ENCODE measurements around the gene ADAMTSL2. TPM values are rescaled to one million over a fixed set of nuclear protein-coding genes. Genes with fewer than 3 reads are reported as not detected.

ADAMTSL2 gene
- total and polyA plus RNA-seq, 4 donors: 1.8 to 18.2 (median 7.7) TPM

DNA sequence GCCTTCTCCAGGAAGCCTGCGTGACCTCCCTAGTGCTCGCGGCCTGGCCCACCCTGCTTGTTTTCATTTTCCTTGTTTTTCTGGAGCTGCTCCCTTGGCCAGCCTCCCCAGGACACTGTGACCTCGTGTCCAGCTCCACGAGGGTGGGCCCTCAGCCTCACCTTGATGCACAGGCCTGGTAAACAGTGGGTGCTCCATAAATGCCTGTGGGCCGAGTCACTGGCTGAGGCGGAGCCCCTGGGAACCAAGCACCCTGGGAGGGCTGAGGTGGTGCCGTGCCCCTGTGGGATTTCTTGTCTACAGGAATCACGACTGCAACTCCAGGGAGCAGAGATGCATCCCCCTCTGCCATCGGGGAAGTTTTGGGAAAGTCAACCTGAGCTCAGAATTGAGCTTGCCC is 57.5 kb downstream of the ADAMTSL2 start:
- Histone ChIP-seq H3K4me1 (ENCODE audit: control insufficient read depth in 4 of 4, insufficient read depth in 4 of 4, low read length in 3 of 4) (no peaks in the 10 kb centered on the region), H3K27me3 (ENCODE audit: control insufficient read depth in 4 of 4, insufficient read depth in 4 of 4, low read length in 3 of 4) (peaks cover 0 to 4% (median under 1%) of the 10 kb centered on the region in 4 donors), H3K4me3 (ENCODE audit: low read depth in 1 of 3, low read length in 3 of 3) (no peak overlapping the region), H3K36me3 (ENCODE audit: control insufficient read depth in 4 of 4, insufficient read depth in 3 of 4, low read depth in 1 of 4, low read length in 3 of 4) (no peaks in the 10 kb centered on the region), H3K9me3 (ENCODE audit: control insufficient read depth in 4 of 4, low read length in 3 of 4) (peaks cover 0 to 8% (median under 1%) of the 10 kb centered on the region in 4 donors), H3K27ac (ENCODE audit: low read depth in 1 of 2, low read length in 2 of 2) (no peak overlapping the region), H3K9ac (ENCODE audit: low read depth in 1 of 2, low read length in 2 of 2) (no peak overlapping the region)
- no peak for DNase-seq (ENCODE audit: low spot score)
- WGBS: 74% methylated on average over 10 of the region's 10 CpGs
- TF ChIP-seq FOXA2 (IDR thresholded peaks at IDR 0.05): no peak
- TF ChIP-seq RAD21 (IDR thresholded peaks at IDR 0.05): no peak
- TF ChIP-seq RXRA (IDR thresholded peaks at IDR 0.05): no peak
- no peak for TF ChIP-seq YY1 (IDR thresholded peaks at IDR 0.05)
- TF ChIP-seq HNF4G (IDR thresholded peaks at IDR 0.05): no peak
- no peak for TF ChIP-seq REST (IDR thresholded peaks at IDR 0.05)
- no peak for TF ChIP-seq JUND (IDR thresholded peaks at IDR 0.05)
- no peak for TF ChIP-seq GABPA (IDR thresholded peaks at IDR 0.05 in 1 of 2, conservative IDR thresholded peaks at IDR 0.05 in 1 of 2)
- no peak for TF ChIP-seq NR2F2 (IDR thresholded peaks at IDR 0.05)
- TF ChIP-seq HNF4A (conservative IDR thresholded peaks at IDR 0.05): no peak
- TF ChIP-seq MAX (IDR thresholded peaks at IDR 0.05): no peak
- no peak for TF ChIP-seq FOXA1 (IDR thresholded peaks at IDR 0.05)
- TF ChIP-seq, protein P1, sequence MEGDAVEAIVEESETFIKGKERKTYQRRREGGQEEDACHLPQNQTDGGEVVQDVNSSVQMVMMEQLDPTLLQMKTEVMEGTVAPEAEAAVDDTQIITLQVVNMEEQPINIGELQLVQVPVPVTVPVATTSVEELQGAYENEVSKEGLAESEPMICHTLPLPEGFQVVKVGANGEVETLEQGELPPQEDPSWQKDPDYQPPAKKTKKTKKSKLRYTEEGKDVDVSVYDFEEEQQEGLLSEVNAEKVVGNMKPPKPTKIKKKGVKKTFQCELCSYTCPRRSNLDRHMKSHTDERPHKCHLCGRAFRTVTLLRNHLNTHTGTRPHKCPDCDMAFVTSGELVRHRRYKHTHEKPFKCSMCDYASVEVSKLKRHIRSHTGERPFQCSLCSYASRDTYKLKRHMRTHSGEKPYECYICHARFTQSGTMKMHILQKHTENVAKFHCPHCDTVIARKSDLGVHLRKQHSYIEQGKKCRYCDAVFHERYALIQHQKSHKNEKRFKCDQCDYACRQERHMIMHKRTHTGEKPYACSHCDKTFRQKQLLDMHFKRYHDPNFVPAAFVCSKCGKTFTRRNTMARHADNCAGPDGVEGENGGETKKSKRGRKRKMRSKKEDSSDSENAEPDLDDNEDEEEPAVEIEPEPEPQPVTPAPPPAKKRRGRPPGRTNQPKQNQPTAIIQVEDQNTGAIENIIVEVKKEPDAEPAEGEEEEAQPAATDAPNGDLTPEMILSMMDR (IDR thresholded peaks at IDR 0.05; ENCODE audit: low read depth, low read length, missing input control): no peak

GRCh38 chr9:133592731-133593409 is 58.4 kb downstream of the ADAMTSL2 start:
- H3K27me3 ChIP-seq (ENCODE audit: control insufficient read depth in 4 of 4, insufficient read depth in 4 of 4, low read length in 3 of 4): peaks cover 0 to 2% (median 0%) of the 10 kb centered on the region in 4 donors

More at GRCh38 chr9:133592731-133593409, 58.4 kb downstream of the ADAMTSL2 start:
- no peak for TF ChIP-seq YY1 (IDR thresholded peaks at IDR 0.05)
- TF ChIP-seq, protein P1 (IDR thresholded peaks at IDR 0.05; ENCODE audit: low read depth, low read length, missing input control): peak; percentile 8
- peak in 1 of 2 donors; percentile 25 for TF ChIP-seq RAD21 (IDR thresholded peaks at IDR 0.05)
- 81% methylated on average over 17 of the region's 17 CpGs for WGBS
- peaks cover under 1 to 16% (median 5%) of the 10 kb centered on the region in 4 donors for H3K9me3 ChIP-seq (ENCODE audit: control insufficient read depth in 4 of 4, low read length in 3 of 4)
- no peak for DNase-seq (ENCODE audit: low spot score)
- H3K36me3 ChIP-seq (ENCODE audit: control insufficient read depth in 4 of 4, insufficient read depth in 3 of 4, low read depth in 1 of 4, low read length in 3 of 4): no peaks in the 10 kb centered on the region
- H3K9ac ChIP-seq (ENCODE audit: low read depth in 1 of 2, low read length in 2 of 2): no peak overlapping the region
- H3K27ac ChIP-seq (ENCODE audit: low read depth in 1 of 2, low read length in 2 of 2): no peak overlapping the region
- no peaks in the 10 kb centered on the region for H3K4me1 ChIP-seq (ENCODE audit: control insufficient read depth in 4 of 4, insufficient read depth in 4 of 4, low read length in 3 of 4)
- no peak overlapping the region for H3K4me3 ChIP-seq (ENCODE audit: low read depth in 1 of 3, low read length in 3 of 3)
